Neural crest cell (in vitro differentiated cells): ENCODE data around the gene AHI1. TPM values are rescaled to one million over a fixed set of nuclear protein-coding genes. Genes with fewer than 3 reads are reported as not detected.

Experiments used
- DNase-seq: peaks from one replicate; pipeline ENCODE4 v3.0.0; 2021; ENCODE audit warnings: low read depth, mixed read lengths, low spot score
- H3K27ac Mint-ChIP-seq: one replicate; pipeline ENCODE4 v1.8.0; 2021; ENCODE audit warnings: mild to moderate bottlenecking, mixed read lengths; ENCODE audit not compliant: unreplicated experiment
- H3K27me3 Mint-ChIP-seq: 2 replicates; pipeline ENCODE4 v1.8.0; 2021; ENCODE audit warnings: low read depth, mild to moderate bottlenecking, mixed read lengths
- H3K36me3 Mint-ChIP-seq: 2 replicates; pipeline ENCODE4 v1.8.0; 2021; ENCODE audit warnings: low read depth, mild to moderate bottlenecking, mixed read lengths
- H3K4me1 Mint-ChIP-seq: 2 replicates; pipeline ENCODE4 v1.8.0; 2021; ENCODE audit warnings: mixed read lengths
- H3K4me3 Mint-ChIP-seq: one replicate; pipeline ENCODE4 v1.8.0; 2021; ENCODE audit warnings: mild to moderate bottlenecking, mixed read lengths
- H3K9me3 Mint-ChIP-seq: 2 replicates; pipeline ENCODE4 v1.8.0; 2021; ENCODE audit warnings: mixed read lengths
- total RNA-seq: library from RNA; stranded (reverse); gene quantifications from 2 replicates; pipeline ENCODE4 v1.2.1, GENCODE V29; 2021
- TF ChIP-seq, protein P1 (sequence below): fragments of 200-600 bp; sonication (generic); conservative IDR thresholded peaks from 2 replicates; pipeline ENCODE4 v1.5.0; 2021; ENCODE audit warnings: antibody characterized with exemption, mild to moderate bottlenecking

Gene AHI1
- total RNA-seq, 1 donor from 2014 or later, result 27.6 TPM

DNA sequence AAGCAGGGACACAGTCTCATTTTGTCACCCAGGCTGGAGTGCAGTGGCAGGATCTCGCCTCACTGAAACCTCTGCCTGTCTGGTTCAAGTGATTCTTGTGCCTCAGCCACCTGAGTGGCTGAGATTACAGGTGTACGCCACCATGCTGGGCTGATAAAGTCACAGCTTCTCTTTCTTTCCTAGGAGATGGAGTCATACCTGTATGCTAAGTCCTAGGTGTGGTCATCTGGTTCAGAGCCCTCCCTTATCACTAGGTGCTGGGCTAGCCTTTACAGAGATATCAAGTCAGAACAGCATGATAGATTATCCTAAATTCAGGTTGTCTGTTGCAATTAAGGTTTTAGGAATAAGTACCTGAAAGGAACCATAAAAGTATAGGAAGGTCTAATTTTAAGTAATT is 86.7 kb downstream of the AHI1 start:
- peaks cover 8% of the 10 kb centered on the region for H3K36me3 Mint-ChIP-seq
- no peak overlapping the region for H3K27ac Mint-ChIP-seq
- no peak overlapping the region for H3K4me3 Mint-ChIP-seq
- no peaks in the 10 kb centered on the region for H3K27me3 Mint-ChIP-seq
- no peaks in the 10 kb centered on the region for H3K4me1 Mint-ChIP-seq
- no peaks in the 10 kb centered on the region for H3K9me3 Mint-ChIP-seq
- TF ChIP-seq, protein P1, sequence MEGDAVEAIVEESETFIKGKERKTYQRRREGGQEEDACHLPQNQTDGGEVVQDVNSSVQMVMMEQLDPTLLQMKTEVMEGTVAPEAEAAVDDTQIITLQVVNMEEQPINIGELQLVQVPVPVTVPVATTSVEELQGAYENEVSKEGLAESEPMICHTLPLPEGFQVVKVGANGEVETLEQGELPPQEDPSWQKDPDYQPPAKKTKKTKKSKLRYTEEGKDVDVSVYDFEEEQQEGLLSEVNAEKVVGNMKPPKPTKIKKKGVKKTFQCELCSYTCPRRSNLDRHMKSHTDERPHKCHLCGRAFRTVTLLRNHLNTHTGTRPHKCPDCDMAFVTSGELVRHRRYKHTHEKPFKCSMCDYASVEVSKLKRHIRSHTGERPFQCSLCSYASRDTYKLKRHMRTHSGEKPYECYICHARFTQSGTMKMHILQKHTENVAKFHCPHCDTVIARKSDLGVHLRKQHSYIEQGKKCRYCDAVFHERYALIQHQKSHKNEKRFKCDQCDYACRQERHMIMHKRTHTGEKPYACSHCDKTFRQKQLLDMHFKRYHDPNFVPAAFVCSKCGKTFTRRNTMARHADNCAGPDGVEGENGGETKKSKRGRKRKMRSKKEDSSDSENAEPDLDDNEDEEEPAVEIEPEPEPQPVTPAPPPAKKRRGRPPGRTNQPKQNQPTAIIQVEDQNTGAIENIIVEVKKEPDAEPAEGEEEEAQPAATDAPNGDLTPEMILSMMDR, result no peak
- no peak for DNase-seq

DNA sequence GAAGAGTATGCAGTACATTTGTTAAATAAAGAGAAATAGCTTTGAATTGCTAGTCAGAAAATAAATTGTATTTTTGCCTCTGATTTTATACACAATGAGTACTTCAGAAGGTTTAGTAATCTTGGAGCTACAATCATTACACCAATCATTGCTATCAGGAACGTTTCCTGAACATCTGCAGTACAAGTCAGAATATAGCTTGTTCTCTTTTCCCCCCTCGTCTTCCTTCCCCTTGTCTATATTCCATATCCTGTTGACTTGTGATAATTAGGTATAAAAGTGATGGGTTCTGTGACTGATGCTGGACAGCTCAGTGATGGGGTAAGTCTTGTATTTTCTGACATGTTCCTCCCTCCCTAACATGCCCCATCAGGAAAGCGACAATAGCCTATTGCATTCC is 94.0 kb downstream of the AHI1 start:
- peaks cover 3% of the 10 kb centered on the region for H3K36me3 Mint-ChIP-seq
- no peaks in the 10 kb centered on the region for H3K27me3 Mint-ChIP-seq
- peak overlapping the region; percentile 73 for H3K27ac Mint-ChIP-seq
- no peak for DNase-seq
- H3K4me3 Mint-ChIP-seq, result no peak overlapping the region
- H3K4me1 Mint-ChIP-seq, result no peaks in the 10 kb centered on the region
- H3K9me3 Mint-ChIP-seq, result no peaks in the 10 kb centered on the region
- TF ChIP-seq, protein P1, result no peak

DNA sequence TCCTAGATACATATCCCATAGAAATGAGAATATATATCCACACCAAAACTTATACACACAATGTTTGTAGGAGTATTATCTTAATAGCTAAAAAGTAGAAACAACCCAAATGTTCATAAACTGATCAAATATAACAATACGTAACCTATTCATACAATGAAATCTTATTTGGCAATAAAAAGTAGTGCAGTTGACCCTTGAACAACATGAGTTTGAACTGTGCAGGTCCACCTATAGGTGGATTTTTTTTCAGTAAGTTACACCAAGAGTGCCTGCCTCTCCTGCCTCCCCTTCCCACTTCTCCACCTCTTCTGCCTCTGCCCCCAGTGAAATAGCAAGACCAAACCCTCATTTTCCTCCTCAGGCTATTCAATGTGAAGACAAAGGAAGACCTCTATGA is 95.2 kb downstream of the AHI1 start:
- Mint-ChIP-seq H3K36me3 (peaks cover 3% of the 10 kb centered on the region), H3K27ac (peak overlapping the region; percentile 57), H3K9me3 (no peaks in the 10 kb centered on the region), H3K4me3 (no peak overlapping the region), H3K4me1 (no peaks in the 10 kb centered on the region), H3K27me3 (no peaks in the 10 kb centered on the region)
- DNase-seq, result no peak
- TF ChIP-seq, protein P1, result no peak

DNA sequence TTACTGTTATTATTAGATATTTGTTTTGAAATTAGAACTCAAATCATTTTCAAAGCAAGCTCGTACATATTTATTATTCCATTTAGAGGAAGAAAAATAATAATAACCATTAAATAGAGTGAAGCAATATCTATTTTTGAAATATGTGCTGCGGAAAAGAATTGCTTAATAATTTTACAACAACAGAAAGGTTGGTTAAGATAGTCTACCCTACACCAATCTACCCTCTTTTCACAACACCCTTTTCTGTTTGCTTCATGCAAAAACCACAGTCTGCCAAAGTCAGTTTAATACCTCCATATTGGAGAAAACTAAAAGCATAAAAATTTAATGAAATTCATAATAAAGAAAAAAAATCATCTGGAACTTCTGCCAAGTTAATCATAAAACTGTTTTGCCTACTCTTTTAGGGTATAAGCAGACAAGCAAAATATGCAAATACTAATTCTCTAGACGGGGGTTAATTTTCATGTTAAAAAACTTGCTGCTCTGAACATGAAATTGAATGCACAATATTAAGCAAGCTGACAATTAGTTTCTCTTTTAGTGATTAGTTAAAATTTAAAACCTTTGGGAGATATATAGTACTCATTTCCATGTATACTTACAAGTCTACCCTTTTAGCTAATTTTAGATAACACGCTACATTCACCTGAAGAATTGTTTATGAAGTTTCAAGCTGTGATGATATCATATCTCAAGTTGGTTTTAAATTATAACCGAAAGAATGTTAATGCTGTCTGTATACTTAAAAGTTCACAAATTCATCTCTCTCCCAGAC is 100.2 kb downstream of the AHI1 start:
- Mint-ChIP-seq H3K27ac (no peak overlapping the region), H3K36me3 (no peaks in the 10 kb centered on the region), H3K4me1 (no peaks in the 10 kb centered on the region), H3K4me3 (no peak overlapping the region), H3K27me3 (no peaks in the 10 kb centered on the region), H3K9me3 (no peaks in the 10 kb centered on the region)
- DNase-seq, result no peak
- TF ChIP-seq, protein P1, result no peak

DNA sequence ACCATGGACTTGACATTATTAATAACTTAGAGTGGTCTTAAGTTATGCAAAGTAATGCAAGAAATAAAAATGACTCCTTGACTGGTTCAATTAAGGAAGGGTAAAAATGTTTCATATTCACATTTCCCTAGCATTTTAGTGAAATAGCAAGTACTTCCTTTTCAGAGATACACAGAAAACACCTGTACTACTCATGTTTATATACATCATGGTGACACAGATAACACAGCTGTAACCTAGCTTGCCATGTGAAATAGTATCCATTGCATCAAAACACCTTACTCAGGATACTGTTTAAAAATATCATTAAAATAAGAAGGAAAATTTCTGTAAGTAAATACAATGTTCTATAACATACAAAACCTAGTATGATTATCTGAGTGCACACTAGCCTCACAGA is 102.4 kb downstream of the AHI1 start:
- no peak overlapping the region for H3K4me3 Mint-ChIP-seq
- H3K27me3 Mint-ChIP-seq, result no peaks in the 10 kb centered on the region
- TF ChIP-seq, protein P1, result no peak
- DNase-seq, result no peak
- H3K27ac Mint-ChIP-seq, result no peak overlapping the region
- H3K36me3 Mint-ChIP-seq, result no peaks in the 10 kb centered on the region
- no peaks in the 10 kb centered on the region for H3K4me1 Mint-ChIP-seq
- no peaks in the 10 kb centered on the region for H3K9me3 Mint-ChIP-seq
